NCI-H2171 (cell line): ENCODE data around the gene FKBP10.
"Not testable (repeated sequence)": the region's sequence is repeated elsewhere in the genome, so short reads cannot be mapped to it uniquely, and the experiment has no call there.

ENCODE experiments used
- DNase-seq: peaks from one replicate; lab custom pipeline; 2025; lab: John Stamatoyannopoulos, UW

Gene FKBP10

DNA sequence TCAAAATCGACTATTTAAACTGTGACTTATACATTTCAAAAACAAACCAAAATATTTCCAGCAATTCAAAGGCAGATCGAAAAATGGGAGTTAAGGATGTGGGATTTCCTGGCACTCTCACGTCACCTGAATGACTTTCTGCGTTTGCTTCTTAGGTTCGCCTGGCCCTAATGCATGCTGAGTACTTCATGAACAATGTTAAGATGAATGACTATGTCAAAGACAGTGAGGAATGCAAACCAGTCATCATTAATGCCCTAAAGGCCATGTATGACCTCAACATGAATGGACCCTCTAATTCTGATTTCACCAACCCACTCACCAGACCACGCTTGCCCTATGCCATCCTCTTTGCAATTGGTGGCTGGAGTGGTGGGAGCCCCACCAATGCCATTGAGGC, 32.2 kb downstream of the FKBP10 start:
- no peak for DNase-seq

DNA sequence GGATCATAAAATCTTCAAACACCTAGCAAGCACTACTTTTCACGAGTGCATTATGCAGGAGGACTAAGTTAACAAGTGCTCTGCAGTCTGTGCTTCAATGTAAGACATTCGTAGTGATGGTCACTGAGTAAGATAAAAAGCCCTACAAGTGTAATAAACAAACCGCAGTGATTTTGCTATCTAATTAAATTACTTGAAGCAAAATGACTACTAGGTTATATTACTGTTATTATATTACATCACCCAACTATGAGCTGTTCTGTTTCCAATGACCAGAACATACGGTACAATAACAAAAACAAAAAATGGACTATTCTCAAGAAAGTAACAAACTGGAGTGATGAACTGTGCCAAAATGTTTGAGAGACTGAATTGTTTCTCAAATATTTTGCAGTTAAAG, 36.0 kb downstream of the FKBP10 start:
- DNase-seq, result no peak

DNA sequence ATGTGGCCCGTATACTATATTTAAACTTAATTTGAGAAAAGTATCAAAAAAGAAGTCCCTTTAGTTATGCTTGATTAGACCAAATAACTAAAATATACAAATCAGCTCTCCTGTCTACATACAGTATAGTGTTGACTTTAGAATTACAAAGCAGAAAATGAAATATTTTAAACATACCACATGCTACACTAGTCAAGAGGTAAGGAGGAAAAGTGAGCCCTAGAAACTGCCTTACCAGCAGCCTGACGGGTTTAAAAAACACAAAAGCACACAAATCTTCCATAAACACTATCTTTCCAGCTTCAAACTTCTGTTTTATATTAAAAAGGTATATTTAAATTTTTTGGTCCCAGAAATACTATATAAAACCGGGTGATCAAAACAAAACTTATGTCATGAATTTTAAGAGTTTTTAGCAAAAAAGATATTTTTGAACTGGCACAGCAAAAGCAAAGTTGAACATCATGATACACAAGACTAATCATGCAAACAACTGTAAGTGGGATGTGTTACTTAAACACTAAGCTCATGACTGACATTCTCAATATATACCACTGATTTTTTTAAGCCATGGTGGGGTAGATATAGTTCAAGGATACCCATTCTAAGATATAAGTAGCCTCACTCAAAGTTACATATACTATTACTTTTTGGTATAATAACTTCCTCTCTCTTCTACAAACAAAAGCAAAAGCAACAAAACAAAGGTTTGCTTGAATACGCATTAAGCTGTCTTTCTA, 36.6 kb downstream of the FKBP10 start:
- no peak for DNase-seq

- DNase-seq, result not testable (repeated sequence)
Observed at GRCh38 chr17:41851382-41851781, 38.6 kb downstream of the FKBP10 start.

GRCh38 chr17:41860254-41860931, 47.6 kb downstream of the FKBP10 start:
- no peak for DNase-seq

DNA sequence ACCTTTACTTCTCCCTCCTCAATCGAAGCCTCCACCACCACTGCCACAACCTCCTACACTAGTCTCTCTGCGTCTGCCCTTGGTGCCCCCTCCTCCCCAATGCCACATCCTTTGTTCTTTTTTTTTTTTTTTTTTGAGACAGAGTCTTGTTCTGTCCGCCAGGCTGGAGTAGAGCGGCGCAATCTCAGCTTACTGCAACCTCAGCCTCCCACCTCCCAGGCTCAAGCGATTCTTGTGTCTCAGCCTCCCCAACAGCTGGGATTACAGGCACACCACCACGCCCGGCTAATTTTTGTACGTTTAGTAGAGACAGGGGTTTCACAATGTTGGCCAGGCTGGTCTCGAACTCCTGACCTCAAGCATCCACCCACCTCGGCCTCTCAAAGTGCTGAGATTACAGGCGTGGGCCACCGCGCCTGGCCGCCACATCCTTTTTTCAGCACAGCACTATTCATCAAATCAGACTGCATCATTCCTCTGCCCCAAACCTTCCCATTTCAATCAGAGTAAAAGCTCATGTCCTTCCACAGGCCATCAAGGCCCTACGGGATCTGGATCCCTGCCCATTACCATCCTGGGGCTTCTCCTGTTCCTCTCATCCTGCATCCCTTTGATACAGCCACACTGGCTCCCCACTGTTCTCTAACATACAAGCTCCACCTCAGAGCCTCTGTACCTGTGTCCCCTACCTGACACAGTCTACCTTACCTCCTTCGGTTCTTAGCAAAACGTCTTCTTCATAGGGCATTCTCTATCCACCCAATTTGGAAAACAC, 50.5 kb downstream of the FKBP10 start:
- DNase-seq, result no peak

DNA sequence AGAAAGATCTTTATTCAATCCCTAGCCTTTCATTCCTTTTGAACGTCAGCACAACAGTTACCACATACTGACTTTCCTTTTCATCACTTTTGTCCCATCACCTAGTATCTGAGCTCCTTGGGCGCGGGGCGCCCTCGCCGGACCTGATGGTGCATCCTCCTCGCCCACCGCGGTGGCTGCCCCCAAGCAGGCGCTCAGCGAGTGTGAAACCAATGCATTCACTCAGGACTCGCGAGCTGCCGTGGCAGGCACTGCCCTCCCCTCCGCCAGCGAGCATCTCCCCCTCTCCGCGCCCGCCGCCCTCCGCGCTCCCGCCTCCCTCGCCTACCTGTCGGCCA, 51.7 kb downstream of the FKBP10 start:
- DNase-seq, result no peak

DNA sequence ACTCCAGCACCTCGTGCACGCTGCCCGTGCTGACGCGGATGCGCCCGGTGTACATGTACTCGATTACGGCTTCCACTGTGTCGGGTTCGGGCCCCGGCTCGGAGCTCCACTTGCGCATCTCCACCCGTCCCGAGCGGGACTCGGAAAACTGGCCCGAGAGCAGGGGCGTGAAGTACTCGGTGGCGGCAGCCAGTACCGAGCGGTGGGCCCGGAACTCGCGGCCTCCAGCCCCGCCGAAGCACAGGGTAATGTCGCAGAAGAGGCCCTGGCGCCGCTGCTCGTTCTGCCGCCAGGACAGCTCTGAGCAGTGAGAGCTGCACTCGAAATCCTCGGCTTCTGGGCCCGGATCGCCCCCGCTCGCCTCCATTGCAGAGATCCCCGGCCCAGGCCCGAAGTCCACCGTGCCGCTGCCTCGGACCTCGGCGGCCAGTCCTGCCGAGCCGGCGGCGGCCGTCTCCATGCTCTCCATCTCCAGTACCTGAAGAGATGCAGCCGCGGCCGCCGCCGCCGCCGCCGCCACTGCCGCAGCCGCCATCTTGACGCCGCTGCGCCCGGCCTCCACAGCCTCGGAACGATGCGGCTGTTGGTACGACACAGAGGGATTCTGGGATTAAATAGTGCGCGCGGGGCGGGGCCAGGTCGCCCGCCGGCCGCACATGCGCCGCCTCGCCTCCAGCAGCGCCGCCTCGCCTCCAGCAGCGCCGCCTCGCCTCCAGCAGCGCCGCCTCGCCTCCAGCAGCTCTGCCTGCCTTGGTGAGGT, 52.2 kb downstream of the FKBP10 start, which contains the start of gene KLHL11:
Gene KLHL11 (minus strand): TSS at position 588 of the 760 bp plus-strand sequence. CDS start 53 bp downstream, at position 535.
- DNase-seq, result peak; percentile 86

GRCh38 chr17:41865596-41865893, 52.7 kb downstream of the FKBP10 start:
- DNase-seq, result no peak

DNA sequence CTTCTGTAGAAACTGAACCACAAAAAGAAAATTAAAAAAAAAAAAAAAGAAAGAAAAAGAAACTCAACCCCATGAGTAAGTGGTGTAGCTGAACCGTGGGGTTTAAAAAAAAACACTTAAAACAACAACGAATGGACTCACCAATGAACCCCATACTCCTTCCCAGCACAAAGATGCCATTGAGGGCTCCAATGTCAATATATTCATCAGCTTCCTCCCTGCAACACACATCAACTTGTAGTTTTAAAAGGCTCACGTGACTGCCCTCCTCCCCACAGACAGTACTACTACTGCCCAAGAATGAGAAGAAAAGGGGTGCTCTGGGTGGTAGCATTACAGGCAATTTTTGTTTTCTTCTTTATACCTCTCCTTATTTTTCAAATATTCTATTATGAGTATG, 55.8 kb downstream of the FKBP10 start:
- no peak for DNase-seq

DNA sequence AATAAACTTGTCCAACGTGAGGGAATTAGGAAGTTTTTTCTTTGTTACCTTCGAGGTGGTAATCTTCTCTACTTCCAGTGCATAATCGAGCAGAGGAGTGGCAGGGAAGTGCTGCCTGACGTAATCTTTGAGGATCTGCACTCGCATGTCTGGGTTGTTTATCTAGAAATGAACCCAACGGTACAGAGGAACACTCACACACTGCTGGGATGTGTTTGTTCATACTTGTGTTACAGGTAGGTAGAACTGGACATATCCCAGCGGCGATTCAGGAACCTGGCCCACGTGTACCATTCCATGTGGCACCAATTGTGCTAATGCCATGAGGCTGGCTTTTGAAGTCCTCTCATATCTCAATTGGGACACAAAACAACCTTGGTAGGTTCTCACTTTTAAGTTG, 56.6 kb downstream of the FKBP10 start:
- no peak for DNase-seq

GRCh38 chr17:41870097-41870496, 57.3 kb downstream of the FKBP10 start:
- no peak for DNase-seq

DNA sequence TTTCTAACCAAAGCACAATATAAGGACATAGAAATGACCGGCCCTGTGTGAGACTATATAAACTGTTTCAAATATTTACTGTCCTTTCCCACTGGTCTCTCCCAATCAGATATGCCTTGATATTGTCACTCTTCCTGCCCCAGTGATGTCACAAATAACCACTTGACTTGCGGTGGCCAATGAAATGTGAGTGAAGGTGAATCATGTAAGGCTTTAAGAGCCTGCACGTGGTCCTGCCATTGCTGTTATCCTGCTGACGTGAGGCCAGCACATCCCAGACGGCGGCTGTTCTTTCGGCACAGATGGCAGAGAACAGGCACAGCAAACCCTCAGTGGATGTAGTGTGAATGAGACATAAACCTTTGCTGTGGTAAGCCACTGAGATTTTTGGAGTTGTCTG, 57.8 kb downstream of the FKBP10 start:
- no peak for DNase-seq

DNA sequence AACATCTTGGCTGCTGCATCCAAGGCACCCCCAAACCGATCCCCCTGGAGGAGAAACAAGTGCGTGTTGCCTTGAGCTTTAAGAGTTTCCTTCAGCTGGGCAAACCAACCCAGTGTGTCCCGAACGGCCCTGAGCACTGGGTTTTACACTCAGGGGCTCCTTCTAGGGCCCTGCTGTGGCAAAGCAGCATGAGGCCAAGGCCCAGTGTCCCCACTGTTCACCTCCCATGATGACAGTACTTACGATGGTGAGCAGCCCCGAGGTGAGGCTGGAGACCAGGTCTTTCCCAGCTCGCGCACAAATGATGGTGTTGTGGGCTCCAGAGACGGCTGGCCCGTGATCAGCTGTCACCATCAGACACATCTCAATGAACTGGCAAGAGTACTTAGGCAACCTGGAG, 59.0 kb downstream of the FKBP10 start:
- no peak for DNase-seq
